Endothelial cell of umbilical vein (primary cell): ENCODE results near the gene LUZP2.

Source experiments
- CTCF ChIP-seq, 2 donors: IDR thresholded peaks; 1 replicate in 1 of 2; 2 replicates in 1 of 2; pipeline ENCODE4 v1.5.1; 2011; ENCODE audit warnings: low read length in 2 of 2, mild to moderate bottlenecking in 2 of 2, moderate library complexity in 2 of 2, control low read depth in 1 of 2, inconsistent platforms in 1 of 2, low read depth in 1 of 2; ENCODE audit not compliant: insufficient read depth in 1 of 2; ENCODE audit errors: extremely low read depth in 1 of 2
- POLR2AphosphoS5 ChIP-seq: IDR thresholded peaks from 2 replicates; pipeline ENCODE4 v1.6.1; 2012; ENCODE audit warnings: low read depth, mild to moderate bottlenecking, control low read depth, low read length, moderate library complexity; ENCODE audit not compliant: insufficient read depth

DNA sequence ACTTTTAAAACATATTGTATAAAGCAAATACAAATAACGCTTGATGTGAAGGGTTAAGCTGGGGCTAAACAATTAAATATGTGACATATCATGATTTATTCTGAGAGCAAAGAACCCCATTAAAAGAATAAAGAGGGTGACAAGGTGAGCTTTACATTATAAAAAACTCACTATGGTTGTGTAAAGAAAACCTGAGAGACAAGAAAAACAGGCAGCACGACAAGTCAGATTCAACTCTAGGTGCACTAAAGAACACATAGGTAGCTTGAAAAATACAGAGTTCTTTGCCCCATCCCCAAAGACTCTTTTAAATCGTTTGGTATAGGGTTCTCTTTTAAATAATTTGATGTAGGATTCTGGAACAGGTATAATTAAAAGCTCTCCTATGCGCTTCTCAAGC, 63.5 kb downstream of the LUZP2 start:
- TF ChIP-seq CTCF (IDR thresholded peaks at IDR 0.05; ENCODE audit: extremely low read depth in 1 of 2, insufficient read depth in 1 of 2, low read depth in 1 of 2, low read length in 2 of 2) (no peak), POLR2AphosphoS5 (no peak)
